ENCODE data around the gene ESAM. TPM values are rescaled to one million over a fixed set of nuclear protein-coding genes. Genes with fewer than 3 reads are reported as not detected.
A peak's percentile ranks its signal among the peaks of the same experiment; 100 is the strongest.

Gene ESAM
- total and polyA plus RNA-seq, 10 of the 15 experiments (the other 5 are each of a cell fraction or from before 2014, with no cell fraction given): 2.7 to 43.6 (median 19.5) TPM

GRCh38 chr11:124746621-124747243, 15.4 kb downstream of the ESAM start (continued):
- TF ChIP-seq HCFC1 (IDR thresholded peaks at IDR 0.05; ENCODE audit: low read length) (no peak), GABPA (IDR thresholded peaks at IDR 0.05; ENCODE audit: low read depth) (no peak), USF2 (IDR thresholded peaks at IDR 0.05; ENCODE audit: borderline replicate concordance, low read depth, low read length) (no peak), IKZF2 (IDR thresholded peaks at IDR 0.05) (peak; percentile 58 to 65; a peak in 3 of 4 replicates), CEBPB (IDR thresholded peaks at IDR 0.05; ENCODE audit: borderline replicate concordance in 1 of 2, low read depth in 2 of 2, low read length in 2 of 2) (no peak), REST (IDR thresholded peaks at IDR 0.05; ENCODE audit: low read depth, low read length) (no peak), NFYA (IDR thresholded peaks at IDR 0.05; ENCODE audit: borderline replicate concordance, low read depth, low read length) (no peak), ZBTB4 (CRISPR knock-in tag; IDR thresholded peaks at IDR 0.05) (no peak), ZZZ3 (IDR thresholded peaks at IDR 0.05; ENCODE audit: control insufficient read depth, insufficient read length, low read depth) (no peak), EZH2 (IDR thresholded peaks at IDR 0.05; ENCODE audit: borderline replicate concordance, control insufficient read depth, low read depth, low read length) (no peak), ATF2 (IDR thresholded peaks at IDR 0.05; ENCODE audit: low read length) (no peak), NFIC (IDR thresholded peaks at IDR 0.05; ENCODE audit: low read depth, low read length) (no peak), RELA (IDR thresholded peaks at IDR 0.05; ENCODE audit: borderline replicate concordance, partially characterized antibody) (no peak), HSF1 (IDR thresholded peaks at IDR 0.05; ENCODE audit: low read depth, low read length) (no peak), SRF (IDR thresholded peaks at IDR 0.05; ENCODE audit: low read depth in 2 of 2, low read length in 2 of 2) (no peak), BCL11A (IDR thresholded peaks at IDR 0.05; ENCODE audit: low read depth, low read length) (no peak), NFXL1 (IDR thresholded peaks at IDR 0.05; ENCODE audit: borderline replicate concordance) (no peak), RB1 (IDR thresholded peaks at IDR 0.05; ENCODE audit: borderline replicate concordance) (no peak; the same call in 1 of the 2 replicates), RAD21 (IDR thresholded peaks at IDR 0.05; ENCODE audit: insufficient read depth, low read depth, low read length) (peak; percentile 47)

Measured in GM12878 (cell line).